SH-SY5Y (cell line): ENCODE measurements around the gene MYL9.

Experiments
- GATA2 ChIP-seq: IDR thresholded peaks from 2 replicates; pipeline ENCODE4 v1.6.1; 2011; ENCODE audit warnings: mild to moderate bottlenecking, low read depth, low read length
- GATA3 ChIP-seq: IDR thresholded peaks from 2 replicates; pipeline ENCODE4 v1.6.1; 2011; ENCODE audit warnings: low read depth, mild to moderate bottlenecking, low read length, moderate library complexity

DNA sequence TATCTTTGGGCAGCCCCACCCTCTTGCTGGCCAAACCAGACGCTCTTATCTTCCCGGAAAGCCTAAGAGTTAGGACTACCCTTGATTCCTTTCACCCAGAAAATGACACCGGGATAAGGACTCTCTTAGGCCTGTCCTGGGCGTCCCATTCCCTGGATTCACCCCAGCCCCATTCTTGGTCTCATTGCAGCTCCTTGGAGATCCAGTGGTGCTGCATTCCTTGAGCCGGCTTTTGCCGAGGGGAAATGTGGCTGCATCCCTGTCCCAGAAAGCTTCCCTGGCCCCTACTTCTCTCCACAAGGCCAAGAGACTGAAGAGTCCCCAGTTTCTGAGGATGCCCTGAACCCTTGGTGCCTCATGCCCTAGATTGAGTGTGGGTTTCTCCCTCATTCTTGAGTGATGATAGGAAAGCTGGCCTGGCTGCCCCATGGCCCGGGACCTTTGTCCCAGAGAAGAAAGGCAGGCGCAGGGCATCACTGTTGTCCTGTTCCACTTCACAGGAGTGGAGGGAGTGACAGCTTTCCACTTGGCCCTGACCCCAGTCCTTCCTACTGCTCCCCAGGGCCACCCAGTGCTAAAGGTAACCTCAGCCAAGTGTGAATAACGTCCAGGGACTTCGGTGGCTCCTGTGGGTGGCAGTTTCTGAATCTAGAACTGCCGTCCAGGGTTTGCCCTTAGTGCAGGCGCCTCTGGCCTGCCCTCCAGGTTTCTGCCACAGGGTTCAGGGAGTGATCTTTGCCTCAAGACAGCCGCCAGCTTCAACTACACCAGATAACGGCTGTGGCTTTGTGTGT is 42.7 kb upstream of the MYL9 start:
- no peak for TF ChIP-seq GATA3
- TF ChIP-seq GATA2, result no peak
